Measurements from ENCODE around the gene CDC42EP4. TPM values are rescaled to one million over a fixed set of nuclear protein-coding genes. Genes with fewer than 3 reads are reported as not detected.
"Not testable (repeated sequence)": the region's sequence is repeated elsewhere in the genome, so short reads cannot be mapped to it uniquely, and the experiment has no call there.

Gene CDC42EP4
- total RNA-seq, 1 donor, result 54.8 TPM

DNA sequence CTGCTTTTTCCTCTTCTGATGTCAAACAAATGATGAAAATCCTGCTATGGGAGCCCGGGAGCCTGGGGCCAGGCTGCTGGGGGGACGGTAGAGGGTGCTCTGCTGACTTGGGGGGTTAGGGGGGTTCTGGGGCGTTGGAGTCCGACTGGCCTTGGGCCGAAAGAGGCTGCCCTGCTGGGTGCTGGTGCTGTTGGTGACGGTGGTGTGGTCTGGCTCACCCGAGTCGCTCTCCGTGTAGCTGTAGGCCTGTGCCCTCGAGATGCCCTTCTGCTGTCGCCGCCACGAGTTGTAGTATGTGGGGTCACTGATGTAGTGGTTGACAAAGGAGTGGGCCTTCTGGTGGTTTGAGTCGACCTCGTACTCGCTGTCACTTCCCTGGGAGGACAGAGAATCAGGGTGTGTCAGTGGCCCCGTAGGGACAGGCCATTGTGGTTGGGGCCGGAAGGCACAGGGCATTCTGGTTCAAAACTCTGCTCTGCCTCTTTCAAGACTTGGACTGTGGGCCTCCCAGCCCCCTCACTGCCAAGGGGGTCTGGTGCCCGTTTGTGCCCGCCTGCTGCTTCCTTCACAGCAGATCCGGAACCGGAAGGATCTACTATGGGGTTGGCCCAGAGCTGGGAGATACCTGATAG, 26.9 kb upstream of the CDC42EP4 start:
- TF ChIP-seq, protein P1, sequence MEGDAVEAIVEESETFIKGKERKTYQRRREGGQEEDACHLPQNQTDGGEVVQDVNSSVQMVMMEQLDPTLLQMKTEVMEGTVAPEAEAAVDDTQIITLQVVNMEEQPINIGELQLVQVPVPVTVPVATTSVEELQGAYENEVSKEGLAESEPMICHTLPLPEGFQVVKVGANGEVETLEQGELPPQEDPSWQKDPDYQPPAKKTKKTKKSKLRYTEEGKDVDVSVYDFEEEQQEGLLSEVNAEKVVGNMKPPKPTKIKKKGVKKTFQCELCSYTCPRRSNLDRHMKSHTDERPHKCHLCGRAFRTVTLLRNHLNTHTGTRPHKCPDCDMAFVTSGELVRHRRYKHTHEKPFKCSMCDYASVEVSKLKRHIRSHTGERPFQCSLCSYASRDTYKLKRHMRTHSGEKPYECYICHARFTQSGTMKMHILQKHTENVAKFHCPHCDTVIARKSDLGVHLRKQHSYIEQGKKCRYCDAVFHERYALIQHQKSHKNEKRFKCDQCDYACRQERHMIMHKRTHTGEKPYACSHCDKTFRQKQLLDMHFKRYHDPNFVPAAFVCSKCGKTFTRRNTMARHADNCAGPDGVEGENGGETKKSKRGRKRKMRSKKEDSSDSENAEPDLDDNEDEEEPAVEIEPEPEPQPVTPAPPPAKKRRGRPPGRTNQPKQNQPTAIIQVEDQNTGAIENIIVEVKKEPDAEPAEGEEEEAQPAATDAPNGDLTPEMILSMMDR (IDR thresholded peaks at IDR 0.05; ENCODE audit: insufficient read depth, low read depth, low read length), result no peak
- H3K4me3 ChIP-seq (ENCODE audit: low read depth, low read length), result no peak overlapping the region
- DNase-seq (ENCODE audit: low read depth), result no peak

DNA sequence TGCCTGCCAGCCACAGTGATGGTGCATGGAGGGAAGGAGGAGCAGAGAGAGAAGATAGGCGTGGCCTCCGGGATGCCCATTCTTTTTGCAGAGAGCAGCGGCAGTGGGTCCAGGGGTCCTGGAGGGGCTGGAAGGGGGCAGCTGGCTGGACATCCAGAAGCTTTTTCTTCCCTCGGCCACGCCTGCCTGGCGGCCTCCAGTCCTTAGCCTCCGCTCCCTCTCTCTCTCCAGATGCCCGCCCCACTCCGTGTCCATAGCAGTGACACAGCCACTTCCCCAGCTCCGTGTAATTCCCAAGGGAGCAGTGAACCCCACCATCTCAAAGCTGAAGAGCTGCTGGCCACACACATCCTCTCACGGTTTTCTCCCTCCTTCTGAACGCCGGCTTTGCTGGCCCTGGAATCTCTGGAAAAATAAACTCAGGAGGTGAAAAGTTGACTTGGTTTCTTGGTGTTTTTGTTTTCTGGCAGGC, 26.3 kb upstream of the CDC42EP4 start:
- TF ChIP-seq, protein P1 (IDR thresholded peaks at IDR 0.05; ENCODE audit: insufficient read depth, low read depth, low read length), result no peak
- H3K4me3 ChIP-seq (ENCODE audit: low read depth, low read length), result peak overlapping the region; percentile 10
- DNase-seq (ENCODE audit: low read depth), result peak; percentile 71

DNA sequence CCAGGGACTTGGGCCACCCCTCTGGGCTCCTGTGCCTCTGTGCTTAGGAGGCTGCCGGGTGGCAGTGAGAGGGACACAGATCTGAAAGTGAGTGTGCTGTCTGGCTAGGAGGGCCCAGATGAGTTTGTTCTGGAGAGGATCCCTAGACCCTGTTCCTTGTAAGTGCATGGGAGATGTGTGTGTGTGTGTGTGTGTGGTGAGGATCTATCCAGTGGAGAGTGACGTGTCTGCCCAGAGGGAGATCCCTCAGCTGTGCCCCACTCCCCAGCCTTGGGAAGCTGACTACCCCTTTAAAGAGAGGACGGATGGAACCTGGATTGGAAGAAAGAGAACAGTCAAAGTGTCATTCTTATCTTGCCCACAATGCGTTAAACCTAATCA, 25.5 kb upstream of the CDC42EP4 start:
- TF ChIP-seq, protein P1 (IDR thresholded peaks at IDR 0.05; ENCODE audit: insufficient read depth, low read depth, low read length), result no peak
- DNase-seq (ENCODE audit: low read depth), result no peak
- H3K4me3 ChIP-seq (ENCODE audit: low read depth, low read length), result no peak overlapping the region

DNA sequence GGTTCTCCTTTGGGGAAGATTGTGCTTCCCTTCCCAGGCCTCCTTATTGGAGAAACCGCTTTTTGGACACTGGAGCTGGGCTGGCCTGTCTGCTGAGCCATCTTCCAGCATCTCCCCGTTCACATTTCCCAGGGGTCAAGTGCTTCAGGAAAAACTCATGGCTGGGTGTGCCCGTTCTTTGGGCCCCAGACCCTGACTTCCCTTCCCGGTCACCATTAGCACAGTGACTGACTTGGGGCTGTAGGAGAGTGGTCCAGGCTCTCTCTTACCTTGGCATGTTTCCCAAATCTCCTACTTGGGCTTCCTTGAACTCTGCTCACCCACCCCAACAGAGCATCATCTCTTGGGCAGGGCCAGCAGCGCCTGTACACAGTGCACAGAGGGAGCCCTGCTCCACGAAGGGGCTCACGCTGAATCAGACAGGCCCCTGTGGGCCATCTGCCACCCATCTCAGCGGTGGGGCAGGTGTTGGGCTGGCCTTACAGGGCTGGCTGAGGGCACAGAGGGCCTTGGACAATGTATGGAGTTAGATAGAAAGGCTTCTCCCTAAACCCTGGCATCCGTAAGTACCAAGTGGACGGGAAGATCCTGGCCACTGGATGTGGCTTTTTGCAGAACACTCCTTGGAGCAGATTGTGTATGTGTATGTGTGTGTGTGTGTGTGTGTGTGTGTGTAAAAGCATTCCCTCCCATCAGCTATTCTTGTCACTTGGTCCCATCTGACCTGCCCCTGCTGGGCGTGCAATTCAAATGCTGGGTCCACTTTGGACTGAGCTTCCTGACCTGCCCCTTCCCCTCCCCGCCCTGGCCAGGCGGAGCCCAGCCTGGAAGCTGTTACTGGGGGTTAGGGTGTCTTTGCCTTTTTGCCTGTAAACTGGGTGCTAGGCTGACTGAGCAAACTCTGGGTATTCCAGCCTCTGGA, 24.9 kb upstream of the CDC42EP4 start:
- DNase-seq (ENCODE audit: low read depth), result no peak
- TF ChIP-seq, protein P1 (IDR thresholded peaks at IDR 0.05; ENCODE audit: insufficient read depth, low read depth, low read length), result no peak
- no peak overlapping the region for H3K4me3 ChIP-seq (ENCODE audit: low read depth, low read length)

DNA sequence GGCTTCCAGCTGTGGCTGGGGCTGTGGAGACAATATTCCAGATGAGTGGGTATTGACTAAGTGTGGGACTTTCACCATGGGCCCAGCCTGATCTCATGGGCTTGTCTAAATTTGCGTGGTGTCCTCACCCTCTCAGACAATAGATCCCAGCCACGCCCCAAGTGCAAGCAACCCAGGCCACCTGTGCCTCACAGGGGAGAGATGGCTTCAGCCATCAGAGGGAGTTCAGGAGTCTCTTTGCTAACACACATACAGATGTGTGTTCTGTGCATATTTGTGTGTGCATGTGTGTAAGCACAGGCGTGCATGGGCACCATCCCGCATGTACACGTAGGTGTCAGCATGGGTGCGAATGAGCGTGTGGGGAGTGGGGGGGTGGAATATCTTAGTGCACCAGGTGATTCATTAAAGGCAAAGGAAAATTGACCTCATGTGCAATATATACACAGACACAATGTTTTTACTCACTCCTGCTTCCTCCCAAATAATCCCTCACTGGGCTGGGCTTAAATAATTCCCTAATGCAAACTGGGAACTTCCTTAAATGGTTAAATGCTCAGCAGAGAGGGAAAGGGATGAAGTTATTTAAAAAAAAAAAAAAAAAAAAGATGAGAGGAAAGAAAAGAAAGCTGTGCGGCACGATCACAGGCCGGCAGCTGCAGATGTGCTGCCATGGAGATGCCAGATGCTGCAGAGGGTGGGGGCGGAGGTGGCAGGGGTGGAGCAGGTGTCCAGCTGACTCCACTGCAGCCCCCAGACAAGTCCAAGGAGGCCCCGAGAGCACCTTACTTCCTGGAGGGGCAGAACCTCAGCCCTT, 24.0 kb upstream of the CDC42EP4 start:
- H3K4me3 ChIP-seq (ENCODE audit: low read depth, low read length), result no peak overlapping the region
- no peak for DNase-seq (ENCODE audit: low read depth)
- TF ChIP-seq, protein P1 (IDR thresholded peaks at IDR 0.05; ENCODE audit: insufficient read depth, low read depth, low read length), result no peak

DNA sequence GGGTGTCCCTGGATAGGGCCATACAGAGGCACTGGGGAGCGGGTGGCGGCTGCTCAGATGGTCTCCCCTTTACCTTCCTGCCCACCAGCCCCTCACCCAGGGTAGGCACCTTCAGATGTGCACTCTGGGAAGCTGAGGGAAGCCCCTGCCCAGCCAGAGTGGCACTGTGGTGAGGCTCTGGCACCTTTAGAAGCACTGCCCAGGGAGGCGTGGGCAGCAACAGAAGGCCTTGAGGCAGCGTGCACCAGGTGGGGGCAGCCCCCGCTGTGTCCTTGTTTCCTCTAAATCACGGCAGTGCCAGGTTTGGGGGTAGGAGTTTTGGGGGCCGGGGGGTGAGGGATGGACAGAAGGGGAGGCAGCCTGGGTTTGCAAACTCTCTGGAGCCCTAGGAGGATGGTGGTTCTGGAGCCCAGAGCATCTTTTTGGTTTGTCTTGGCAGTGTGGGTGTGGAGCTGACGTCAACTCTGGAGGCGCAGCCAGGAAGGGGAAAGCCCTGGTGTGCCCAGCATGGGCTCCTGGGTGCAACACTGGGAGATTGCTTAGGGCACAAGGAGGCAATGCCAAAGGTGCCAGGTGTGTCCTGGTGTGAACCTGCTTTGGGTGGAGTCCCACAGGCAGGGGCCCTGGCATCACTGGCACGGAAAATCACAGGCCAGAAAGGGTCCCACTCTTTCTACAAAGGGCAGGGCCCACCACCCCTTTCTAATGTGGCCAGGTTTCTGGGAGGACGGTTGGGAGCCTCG, 23.1 kb upstream of the CDC42EP4 start:
- no peak overlapping the region for H3K4me3 ChIP-seq (ENCODE audit: low read depth, low read length)
- TF ChIP-seq, protein P1 (IDR thresholded peaks at IDR 0.05; ENCODE audit: insufficient read depth, low read depth, low read length), result no peak
- no peak for DNase-seq (ENCODE audit: low read depth)

DNA sequence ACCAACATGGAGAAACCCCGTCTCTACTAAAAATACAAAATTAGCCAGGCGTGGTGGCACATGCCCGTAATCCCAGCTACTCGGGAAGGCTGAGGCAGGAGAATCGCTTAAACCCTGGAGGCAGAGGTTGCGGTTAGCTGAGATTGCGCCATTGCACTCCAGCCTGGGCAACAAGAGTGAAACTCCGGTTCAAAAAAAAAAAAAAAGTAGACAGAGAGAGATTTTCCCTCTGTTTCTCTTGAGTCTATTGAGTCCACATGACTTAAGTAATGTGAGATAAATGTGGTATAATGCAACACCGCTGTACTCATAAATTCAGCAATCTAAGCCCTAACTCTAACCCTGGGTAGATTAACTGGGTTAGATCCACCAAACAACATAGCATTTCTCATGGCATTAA, 21.6 kb upstream of the CDC42EP4 start:
- DNase-seq (ENCODE audit: low read depth), result peak; percentile 95
- H3K4me3 ChIP-seq (ENCODE audit: low read depth, low read length), result not testable (repeated sequence)

All from fibroblast of villous mesenchyme (primary cell).